Progenitor cell of endocrine pancreas (in vitro differentiated cells): Measurements from ENCODE around the gene SLC34A3. TPM values are rescaled to one million over a fixed set of nuclear protein-coding genes. Genes with fewer than 3 reads are reported as not detected.

Experiments used
- DNase-seq: peaks from one replicate; pipeline ENCODE4 v3.0.0; 2021; ENCODE audit warnings: low spot score; ENCODE audit not compliant: unreplicated experiment
- H3K27ac Mint-ChIP-seq: 2 replicates; pipeline ENCODE4 v1.8.0; 2021; ENCODE audit warnings: mild to moderate bottlenecking, moderate library complexity, mixed read lengths
- H3K27me3 Mint-ChIP-seq: 2 replicates; pipeline ENCODE4 v1.8.0; 2021; ENCODE audit warnings: mixed read lengths
- H3K36me3 Mint-ChIP-seq: 2 replicates; pipeline ENCODE4 v1.8.0; 2022; ENCODE audit warnings: mixed read lengths; ENCODE audit not compliant: insufficient read depth
- H3K4me1 Mint-ChIP-seq: 2 replicates; pipeline ENCODE4 v1.8.0; 2021; ENCODE audit warnings: low read depth, mixed read lengths
- H3K4me3 Mint-ChIP-seq: 2 replicates; pipeline ENCODE4 v1.8.0; 2021; ENCODE audit warnings: low read depth, mild to moderate bottlenecking, moderate library complexity, mixed read lengths
- H3K9me3 Mint-ChIP-seq: 2 replicates; pipeline ENCODE4 v1.8.0; 2021; ENCODE audit warnings: low read depth, mixed read lengths
- total RNA-seq: library from RNA; stranded (reverse); gene quantifications from 2 replicates; pipeline ENCODE4 v1.2.1, GENCODE V29; 2021
- TF ChIP-seq, protein P1 (sequence below): fragments of 200-600 bp; sonication (generic); IDR thresholded peaks from one replicate; pipeline ENCODE4 v1.5.0; 2021; ENCODE audit warnings: antibody characterized with exemption, mild to moderate bottlenecking; ENCODE audit not compliant: unreplicated experiment

Gene SLC34A3
- total RNA-seq, 1 donor from 2014 or later: 0.26 TPM

DNA sequence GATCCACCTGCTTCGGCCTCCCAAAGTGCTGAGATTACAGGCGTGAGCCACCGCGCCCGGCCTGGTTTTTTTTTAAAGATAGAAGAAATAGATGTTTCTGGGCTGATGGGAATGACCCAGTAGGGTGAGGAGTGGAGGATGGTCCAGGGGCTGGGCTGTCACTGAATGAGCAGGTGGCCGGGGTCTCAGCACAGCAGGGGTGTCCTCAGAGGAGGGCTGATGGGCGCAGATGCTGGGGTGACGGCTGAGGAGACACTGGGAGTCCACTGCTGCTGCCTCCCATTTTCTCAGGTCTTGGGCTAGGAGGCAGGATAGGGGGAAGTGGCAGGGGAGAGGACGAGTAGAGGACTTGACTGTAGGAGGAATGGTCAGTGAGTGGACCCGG is 44.5 kb downstream of the SLC34A3 start:
- no peaks in the 10 kb centered on the region for H3K9me3 Mint-ChIP-seq
- no peak overlapping the region for H3K4me3 Mint-ChIP-seq
- peaks cover 5% of the 10 kb centered on the region for H3K36me3 Mint-ChIP-seq
- no peak for DNase-seq
- H3K27ac Mint-ChIP-seq: no peak overlapping the region
- H3K4me1 Mint-ChIP-seq: peaks cover 16% of the 10 kb centered on the region
- H3K27me3 Mint-ChIP-seq: no peaks in the 10 kb centered on the region
- TF ChIP-seq, protein P1, sequence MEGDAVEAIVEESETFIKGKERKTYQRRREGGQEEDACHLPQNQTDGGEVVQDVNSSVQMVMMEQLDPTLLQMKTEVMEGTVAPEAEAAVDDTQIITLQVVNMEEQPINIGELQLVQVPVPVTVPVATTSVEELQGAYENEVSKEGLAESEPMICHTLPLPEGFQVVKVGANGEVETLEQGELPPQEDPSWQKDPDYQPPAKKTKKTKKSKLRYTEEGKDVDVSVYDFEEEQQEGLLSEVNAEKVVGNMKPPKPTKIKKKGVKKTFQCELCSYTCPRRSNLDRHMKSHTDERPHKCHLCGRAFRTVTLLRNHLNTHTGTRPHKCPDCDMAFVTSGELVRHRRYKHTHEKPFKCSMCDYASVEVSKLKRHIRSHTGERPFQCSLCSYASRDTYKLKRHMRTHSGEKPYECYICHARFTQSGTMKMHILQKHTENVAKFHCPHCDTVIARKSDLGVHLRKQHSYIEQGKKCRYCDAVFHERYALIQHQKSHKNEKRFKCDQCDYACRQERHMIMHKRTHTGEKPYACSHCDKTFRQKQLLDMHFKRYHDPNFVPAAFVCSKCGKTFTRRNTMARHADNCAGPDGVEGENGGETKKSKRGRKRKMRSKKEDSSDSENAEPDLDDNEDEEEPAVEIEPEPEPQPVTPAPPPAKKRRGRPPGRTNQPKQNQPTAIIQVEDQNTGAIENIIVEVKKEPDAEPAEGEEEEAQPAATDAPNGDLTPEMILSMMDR: no peak

DNA sequence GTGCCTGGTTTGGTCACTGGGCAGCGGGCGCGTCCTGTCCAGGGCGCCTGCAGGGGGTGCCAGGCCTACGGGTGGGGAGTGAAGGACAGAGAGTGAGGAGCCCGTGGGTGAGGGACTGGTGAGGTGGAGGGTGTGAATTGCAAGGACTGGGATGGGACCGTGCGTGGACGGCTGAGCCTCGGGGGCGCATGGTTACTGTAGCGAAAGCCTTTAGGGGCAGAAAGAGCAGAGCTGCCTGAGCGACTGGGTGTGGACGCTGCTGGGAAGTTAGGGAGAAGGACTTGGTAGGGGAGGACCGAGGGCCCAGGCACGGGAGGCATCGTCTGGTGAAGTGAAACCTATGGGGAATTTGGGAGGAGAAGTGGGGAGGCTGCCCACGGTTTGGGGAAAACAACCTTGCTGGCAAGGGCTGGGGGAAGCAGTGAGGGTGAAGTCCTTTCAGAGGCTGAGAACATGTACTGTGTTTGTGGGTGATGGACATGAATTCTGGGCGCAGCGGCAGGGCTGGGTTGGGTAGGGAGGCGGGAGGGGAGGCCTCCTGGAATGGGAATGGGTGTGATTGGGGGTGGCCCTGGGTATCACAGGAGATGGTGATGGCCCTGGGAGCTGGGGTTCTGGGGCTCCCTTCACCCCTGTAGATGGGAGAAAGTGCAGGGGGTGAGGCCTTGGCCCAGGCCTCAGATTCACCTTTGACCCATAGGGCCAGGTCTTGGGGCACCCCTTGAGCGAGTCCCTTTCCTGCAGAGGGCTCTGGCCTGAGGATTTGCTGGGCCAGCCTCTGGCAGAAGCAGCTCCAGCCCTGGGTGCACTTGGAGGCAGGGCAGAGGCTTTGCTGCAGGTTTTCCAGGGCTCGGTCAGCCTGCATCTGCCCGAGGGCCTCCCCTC is 45.1 kb downstream of the SLC34A3 start:
- no peaks in the 10 kb centered on the region for H3K27me3 Mint-ChIP-seq
- no peak for DNase-seq
- H3K36me3 Mint-ChIP-seq: peaks cover 5% of the 10 kb centered on the region
- peak overlapping the region; percentile 5 for H3K4me3 Mint-ChIP-seq
- peak overlapping the region; percentile 15 for H3K27ac Mint-ChIP-seq
- peaks cover 16% of the 10 kb centered on the region for H3K4me1 Mint-ChIP-seq
- H3K9me3 Mint-ChIP-seq: no peaks in the 10 kb centered on the region
- TF ChIP-seq, protein P1: no peak

DNA sequence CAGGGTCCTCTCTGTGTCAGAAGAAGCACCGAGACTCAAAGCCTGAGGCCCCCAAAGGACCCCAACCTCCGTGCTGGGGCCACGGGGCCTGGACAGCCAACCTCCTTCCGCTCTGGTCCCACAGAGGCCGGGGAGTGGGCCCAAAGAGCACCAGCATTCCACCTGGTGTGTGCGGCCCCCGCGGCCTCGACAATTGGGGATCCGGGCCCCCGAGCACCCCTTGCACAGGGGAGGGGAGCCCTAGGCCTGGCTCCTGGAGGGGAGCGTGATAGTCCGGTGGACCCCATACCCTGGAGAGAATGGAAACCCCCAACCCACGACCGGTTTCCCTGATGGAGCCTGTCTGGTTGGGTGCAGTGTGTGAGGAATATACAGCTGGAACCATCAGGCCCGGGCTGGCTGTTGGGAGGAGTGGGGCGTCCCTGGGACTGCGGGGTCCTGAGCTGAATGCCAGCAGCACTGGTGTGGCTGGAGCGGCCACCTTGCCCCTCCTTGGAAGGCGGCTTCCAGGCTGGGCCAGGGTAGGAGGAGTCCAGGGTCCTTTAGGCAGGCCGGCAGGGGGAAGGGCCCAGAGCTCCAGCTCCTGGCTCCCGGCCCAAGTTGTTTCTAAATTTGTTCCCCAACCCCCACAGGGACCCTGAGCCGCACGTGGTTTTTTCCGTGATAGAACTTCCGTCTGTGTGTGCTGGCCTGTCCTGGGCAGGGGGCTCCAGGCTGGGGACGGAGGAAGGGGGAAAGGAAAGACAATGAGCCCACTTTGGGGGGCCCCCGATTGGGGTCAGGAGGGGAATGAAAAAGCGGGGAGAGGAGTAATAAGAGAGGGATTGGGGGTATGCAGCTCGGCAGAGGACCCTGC is 46.0 kb downstream of the SLC34A3 start:
- no peak for DNase-seq

DNA sequence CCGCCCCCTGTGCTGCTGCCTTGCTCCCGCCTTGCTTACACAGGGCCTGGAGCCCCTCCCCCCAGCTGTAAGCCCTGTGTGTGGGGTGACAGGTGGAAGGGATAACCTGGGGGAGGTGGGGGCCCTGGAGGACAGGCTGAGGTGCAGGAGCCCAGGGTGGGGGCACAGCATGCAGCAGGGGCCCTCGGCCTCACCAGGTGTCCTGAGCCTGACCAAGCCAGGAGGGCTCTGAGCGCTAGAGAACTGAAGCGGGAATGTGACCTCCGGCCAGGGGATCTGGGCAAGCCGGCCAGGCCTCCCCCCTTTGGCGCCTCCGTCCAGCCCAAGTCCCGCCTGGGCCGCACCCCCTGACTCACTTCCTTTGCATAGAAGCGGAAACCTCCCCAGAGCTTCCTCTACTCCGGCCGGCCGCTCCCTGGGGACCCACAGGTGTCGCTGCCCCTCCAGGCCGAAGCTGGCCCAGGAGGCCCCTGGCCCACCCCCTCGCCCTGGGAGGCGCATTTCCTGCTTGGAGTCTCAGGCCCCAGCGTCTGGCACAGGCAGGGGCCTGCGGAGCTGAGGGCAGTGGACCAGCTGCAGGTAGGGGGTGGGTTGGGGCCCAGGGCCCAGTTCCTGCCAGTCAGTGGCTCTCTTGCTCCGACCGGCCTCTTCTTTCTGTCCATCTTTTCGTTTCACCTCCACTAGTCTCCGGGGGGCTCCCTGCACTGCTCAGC is 46.8 kb downstream of the SLC34A3 start, which contains the start of gene TOR4A:
Gene TOR4A, plus strand, starts transcription at position 398 of the 713 bp plus-strand sequence. CDS start 964 bp downstream, outside the sequence.
- peak within 1 kb of the TSS; percentile 77 for H3K27ac Mint-ChIP-seq
- peak within 1 kb of the TSS; percentile 60 for H3K4me3 Mint-ChIP-seq
- H3K27me3 Mint-ChIP-seq: peaks cover under 1% of the 10 kb centered on the region
- peaks cover 17% of the 10 kb centered on the region for H3K4me1 Mint-ChIP-seq
- no peaks in the 10 kb centered on the region for H3K9me3 Mint-ChIP-seq
- no peak for DNase-seq
- TF ChIP-seq, protein P1: peak; percentile 28
- peaks cover 2% of the 10 kb centered on the region for H3K36me3 Mint-ChIP-seq

More for the DNA sequence above, 46.0 kb downstream of the SLC34A3 start:
- TF ChIP-seq, protein P1: no peak
- H3K27me3 Mint-ChIP-seq: no peaks in the 10 kb centered on the region
- peak overlapping the region; percentile 60 for H3K4me3 Mint-ChIP-seq
- H3K4me1 Mint-ChIP-seq: peaks cover 16% of the 10 kb centered on the region
- peaks cover 1% of the 10 kb centered on the region for H3K36me3 Mint-ChIP-seq
- H3K9me3 Mint-ChIP-seq: no peaks in the 10 kb centered on the region
- peak overlapping the region; percentile 77 for H3K27ac Mint-ChIP-seq
